ENCODE results near the gene HSH2D. TPM values are rescaled to one million over a fixed set of nuclear protein-coding genes. Genes with fewer than 3 reads are reported as not detected.

The HSH2D gene
- total RNA-seq, 1 donor, result not detected

DNA sequence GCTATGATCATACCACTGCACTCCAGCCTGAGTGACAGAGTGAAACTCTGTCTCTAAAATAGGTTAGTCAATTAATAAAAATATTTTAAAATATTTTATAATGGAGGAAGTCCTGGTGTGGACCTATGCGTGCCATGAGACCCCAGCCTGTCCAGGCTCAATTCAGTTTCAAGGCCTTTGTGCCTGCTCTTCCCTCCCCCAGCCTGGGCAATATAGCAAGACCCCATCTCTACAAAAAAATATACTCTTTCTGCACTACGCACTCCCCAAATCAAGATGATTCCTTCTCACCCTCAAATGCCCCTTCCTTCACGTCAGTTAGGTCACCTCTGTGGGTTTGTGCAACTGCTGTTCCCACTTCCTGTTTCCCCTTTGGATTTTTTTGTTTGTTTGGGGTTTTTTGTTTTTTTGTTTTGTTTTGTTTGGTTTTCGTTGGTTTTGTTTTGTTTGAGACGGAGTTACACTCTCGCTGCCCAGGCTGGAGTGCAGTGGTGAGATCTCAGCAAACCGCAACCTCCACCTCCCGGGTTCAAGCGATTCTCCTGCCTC lies 1.4 kb upstream of the HSH2D start:
- DNase-seq (ENCODE audit: low read depth), result no peak
- no peak overlapping the region for H3K4me3 ChIP-seq (ENCODE audit: low read depth, low read length)
- TF ChIP-seq, protein P1, sequence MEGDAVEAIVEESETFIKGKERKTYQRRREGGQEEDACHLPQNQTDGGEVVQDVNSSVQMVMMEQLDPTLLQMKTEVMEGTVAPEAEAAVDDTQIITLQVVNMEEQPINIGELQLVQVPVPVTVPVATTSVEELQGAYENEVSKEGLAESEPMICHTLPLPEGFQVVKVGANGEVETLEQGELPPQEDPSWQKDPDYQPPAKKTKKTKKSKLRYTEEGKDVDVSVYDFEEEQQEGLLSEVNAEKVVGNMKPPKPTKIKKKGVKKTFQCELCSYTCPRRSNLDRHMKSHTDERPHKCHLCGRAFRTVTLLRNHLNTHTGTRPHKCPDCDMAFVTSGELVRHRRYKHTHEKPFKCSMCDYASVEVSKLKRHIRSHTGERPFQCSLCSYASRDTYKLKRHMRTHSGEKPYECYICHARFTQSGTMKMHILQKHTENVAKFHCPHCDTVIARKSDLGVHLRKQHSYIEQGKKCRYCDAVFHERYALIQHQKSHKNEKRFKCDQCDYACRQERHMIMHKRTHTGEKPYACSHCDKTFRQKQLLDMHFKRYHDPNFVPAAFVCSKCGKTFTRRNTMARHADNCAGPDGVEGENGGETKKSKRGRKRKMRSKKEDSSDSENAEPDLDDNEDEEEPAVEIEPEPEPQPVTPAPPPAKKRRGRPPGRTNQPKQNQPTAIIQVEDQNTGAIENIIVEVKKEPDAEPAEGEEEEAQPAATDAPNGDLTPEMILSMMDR (IDR thresholded peaks at IDR 0.05; ENCODE audit: insufficient read depth, low read depth, low read length), result no peak

GRCh38 chr19:16144216-16144581 lies 714 bp downstream of the HSH2D start:
- DNase-seq (ENCODE audit: low read depth), result no peak
- no peak overlapping the region for H3K4me3 ChIP-seq (ENCODE audit: low read depth, low read length)
- TF ChIP-seq, protein P1 (IDR thresholded peaks at IDR 0.05; ENCODE audit: insufficient read depth, low read depth, low read length), result no peak

- TF ChIP-seq, protein P1 (IDR thresholded peaks at IDR 0.05; ENCODE audit: insufficient read depth, low read depth, low read length), result no peak
Observed at GRCh38 chr19:16146112-16146511, 2.6 kb downstream of the HSH2D start.

DNA sequence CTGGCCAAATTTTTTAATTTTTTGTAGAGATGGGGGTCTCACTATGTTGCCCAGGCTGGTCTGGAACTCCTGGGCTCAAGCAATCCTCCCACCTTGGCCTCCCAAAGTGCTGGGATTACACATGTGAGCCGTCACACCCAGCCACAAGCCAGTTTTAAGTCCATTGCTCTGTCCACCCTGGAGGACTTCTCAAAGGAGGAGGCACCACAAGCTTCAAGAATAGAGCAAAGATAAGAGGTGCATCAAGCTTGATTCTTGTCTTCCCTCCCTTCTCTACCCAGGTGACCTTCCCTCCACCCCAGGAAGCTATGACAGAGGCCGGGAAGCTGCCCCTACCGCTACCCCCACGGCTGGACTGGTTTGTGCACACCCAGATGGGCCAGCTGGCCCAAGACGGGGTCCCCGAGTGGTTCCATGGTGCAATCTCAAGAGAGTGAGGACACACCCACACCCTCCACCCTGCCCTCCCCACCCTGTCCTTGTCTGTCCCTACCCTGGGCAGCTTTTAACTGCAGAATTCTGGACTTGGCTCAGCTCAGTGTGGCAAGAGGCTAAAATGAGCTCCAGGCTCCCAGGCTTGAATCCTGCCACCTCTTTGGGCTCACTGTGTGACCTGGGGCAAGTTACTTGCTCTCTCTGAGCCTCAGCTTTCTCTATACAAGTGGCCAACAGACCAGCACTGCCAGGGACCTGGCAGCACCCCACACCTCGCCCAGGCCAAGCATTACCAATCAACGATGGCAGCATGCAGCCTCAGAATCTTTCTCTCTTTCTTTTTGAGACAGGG lies 5.2 kb downstream of the HSH2D start:
- no peak overlapping the region for H3K4me3 ChIP-seq (ENCODE audit: low read depth, low read length)
- TF ChIP-seq, protein P1 (IDR thresholded peaks at IDR 0.05; ENCODE audit: insufficient read depth, low read depth, low read length), result no peak
- no peak for DNase-seq (ENCODE audit: low read depth)

More at GRCh38 chr19:16146112-16146511, 2.6 kb downstream of the HSH2D start:
- no peak for DNase-seq (ENCODE audit: low read depth)
- H3K4me3 ChIP-seq (ENCODE audit: low read depth, low read length), result no peak overlapping the region

DNA sequence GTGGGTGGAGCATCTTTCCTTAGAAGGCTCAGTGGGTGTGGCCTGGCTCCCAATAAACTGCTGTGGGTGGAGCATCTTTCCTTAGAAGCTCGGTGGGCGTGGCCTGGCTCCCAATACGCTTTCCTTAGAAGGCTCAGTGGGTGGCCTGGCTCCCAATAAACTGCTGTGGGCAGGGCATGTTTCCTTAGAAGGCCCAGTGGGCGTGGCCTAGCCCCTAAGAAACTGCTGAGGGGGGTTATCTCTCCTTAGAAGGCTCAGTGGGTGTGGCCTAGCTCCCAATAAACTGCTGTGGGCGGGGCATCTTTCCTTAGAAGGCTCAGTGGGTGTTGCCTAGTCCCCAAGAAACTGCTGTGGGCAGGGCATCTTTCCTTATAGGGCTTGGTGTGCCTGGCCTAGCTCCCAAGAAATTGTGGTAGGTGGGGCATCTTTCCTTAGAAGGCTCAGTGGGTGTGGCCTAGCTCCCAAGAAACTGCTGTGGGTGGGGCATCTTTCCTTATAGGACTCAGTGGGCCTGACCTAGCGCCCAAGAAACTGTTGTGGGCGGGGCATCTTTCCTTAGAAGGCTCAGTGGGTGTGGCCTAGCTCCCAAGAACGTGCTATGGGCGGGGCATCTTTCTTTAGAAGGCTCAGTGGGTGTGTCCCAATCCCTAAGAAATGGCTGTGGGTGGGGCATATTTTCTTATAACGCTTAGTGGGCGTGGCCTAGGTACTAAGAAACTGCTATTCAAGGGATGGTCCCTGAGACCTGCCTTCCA lies 10.3 kb downstream of the HSH2D start:
- no peak for DNase-seq (ENCODE audit: low read depth)
- TF ChIP-seq, protein P1 (IDR thresholded peaks at IDR 0.05; ENCODE audit: insufficient read depth, low read depth, low read length), result no peak
- H3K4me3 ChIP-seq (ENCODE audit: low read depth, low read length), result no peak overlapping the region

DNA sequence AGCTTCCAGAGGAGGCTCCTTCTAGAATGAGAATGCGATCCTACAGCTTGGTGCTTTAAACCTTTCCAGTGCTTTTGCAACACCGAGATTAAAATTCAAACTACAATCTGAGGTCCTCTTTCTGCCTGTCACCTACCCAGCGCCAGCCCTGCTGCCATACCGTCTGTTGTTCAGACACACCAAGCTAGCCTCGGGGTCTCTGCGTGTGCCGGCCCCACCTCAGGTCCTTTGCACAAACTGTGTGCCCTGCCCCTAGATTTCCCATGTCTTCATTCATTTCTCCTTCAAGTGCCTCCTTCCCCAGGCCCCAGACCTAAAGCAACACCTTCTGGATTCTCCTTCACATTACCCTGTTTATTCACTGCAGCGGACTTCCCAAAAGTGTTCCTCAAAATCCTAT lies 11.1 kb downstream of the HSH2D start:
- TF ChIP-seq, protein P1 (IDR thresholded peaks at IDR 0.05; ENCODE audit: insufficient read depth, low read depth, low read length), result no peak

More for the DNA sequence above, 11.1 kb downstream of the HSH2D start:
- DNase-seq (ENCODE audit: low read depth), result no peak
- no peak overlapping the region for H3K4me3 ChIP-seq (ENCODE audit: low read depth, low read length)
